ENCODE measurements around the gene BANK1.
"Not testable (repeated sequence)": the region's sequence is repeated elsewhere in the genome, so short reads cannot be mapped to it uniquely, and the experiment has no call there.

Gene BANK1

DNA sequence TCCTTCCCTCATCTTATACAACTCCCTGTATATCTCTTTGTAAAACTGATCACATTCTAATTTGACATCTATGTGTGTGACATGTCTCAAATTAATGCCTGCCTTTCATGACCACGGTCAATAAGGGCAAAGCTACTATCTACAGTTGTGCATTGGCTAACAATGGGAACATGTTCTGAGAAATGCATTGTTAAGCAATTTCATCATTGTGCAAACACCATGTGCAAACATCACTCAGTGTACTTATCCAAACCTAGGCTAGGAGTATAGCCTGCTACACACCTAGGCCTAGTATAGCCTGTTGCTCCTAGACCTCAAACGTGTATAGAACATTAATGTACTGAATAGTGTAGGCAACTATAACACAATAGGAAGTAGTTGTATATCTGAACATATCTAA is 95.0 kb downstream of the BANK1 start:
- no peak for DNase-seq (ENCODE audit: low read depth in 2 of 2)

DNA sequence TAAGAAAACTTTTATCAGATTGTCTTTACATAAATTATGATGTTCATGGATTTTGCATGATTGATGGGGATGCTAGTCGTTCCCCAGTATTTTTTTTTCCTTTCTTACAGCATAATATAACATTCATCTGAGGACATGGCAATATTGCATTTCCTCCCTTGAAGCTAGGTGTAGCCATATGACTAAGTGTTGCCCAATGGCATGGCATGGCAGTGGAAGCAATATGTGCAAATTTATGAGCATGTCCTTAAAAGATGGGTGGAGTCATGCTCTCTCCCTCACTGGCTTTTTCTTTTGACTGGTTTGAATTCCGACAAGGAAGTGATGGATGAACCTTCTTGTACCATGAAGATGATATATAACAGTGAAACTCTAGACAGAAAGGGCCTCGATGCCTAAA is 96.3 kb downstream of the BANK1 start:
- no peak for DNase-seq (ENCODE audit: low read depth in 2 of 2)

DNA sequence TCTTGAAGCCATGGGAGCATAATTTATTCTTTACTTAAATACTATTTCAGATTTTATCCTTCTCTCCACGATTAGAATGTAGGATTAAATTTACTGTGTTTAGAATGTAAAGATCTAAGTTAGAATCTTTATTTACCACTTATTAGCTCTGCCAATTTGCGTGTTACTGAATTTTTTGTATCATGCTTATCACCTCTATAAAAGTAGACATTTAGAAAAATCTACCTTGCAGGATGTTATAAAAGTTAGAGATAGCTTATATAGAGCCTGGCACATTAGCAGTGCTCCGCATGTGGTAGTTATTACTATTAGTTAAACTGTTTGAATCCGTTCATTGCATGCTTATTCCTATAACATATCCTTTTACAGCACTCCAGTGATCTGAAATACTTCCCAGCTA is 97.9 kb downstream of the BANK1 start:
- DNase-seq (ENCODE audit: low read depth in 2 of 2), result no peak

DNA sequence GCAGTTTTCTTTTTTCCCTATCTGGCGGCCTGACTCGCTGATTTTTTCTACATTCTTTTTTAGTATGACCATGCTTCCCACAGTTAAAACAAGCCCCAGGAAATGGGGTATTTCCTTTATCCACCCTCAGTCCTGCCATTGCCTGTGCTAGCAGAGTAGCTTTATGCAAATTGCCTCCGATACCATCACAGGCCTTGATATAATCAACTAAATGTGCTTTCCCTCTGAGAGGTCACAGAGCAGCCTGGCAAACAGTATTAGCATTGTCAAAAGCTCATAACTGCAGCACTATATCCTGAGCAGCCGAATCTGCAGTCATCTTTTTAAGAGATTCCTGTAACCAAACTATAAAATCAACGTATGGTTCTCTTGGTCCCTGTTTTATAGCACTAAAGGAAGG is 115.0 kb downstream of the BANK1 start:
- DNase-seq (ENCODE audit: low read depth in 2 of 2), result not testable (repeated sequence)

DNA sequence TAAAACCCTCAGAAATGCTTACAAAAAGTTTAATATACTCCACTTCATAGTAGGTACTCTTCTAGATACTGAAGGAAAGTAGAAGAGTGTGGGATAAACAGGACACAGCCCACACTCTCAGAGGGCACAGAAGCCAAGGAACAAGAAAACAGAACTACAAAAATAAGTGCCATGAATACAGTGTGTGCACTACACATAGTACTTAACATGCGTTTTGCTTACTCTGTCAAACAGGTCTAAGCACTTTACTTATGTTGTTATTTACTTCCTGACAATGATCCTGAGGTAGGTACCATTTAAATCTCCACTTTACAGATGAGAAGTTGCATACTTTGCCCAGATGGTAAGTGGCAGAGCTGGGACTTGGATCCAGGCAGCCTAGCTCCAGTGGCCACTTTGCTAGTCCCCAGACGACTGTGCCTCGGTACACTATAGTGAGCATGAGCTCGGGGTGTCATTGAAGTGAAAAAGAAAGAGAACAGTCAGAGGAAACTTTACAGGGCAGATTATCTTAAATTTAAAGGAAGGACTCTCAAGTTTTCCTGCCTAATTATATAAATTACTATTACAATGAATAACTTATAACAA is 120.3 kb downstream of the BANK1 start:
- no peak for DNase-seq (ENCODE audit: low read depth in 2 of 2)

DNA sequence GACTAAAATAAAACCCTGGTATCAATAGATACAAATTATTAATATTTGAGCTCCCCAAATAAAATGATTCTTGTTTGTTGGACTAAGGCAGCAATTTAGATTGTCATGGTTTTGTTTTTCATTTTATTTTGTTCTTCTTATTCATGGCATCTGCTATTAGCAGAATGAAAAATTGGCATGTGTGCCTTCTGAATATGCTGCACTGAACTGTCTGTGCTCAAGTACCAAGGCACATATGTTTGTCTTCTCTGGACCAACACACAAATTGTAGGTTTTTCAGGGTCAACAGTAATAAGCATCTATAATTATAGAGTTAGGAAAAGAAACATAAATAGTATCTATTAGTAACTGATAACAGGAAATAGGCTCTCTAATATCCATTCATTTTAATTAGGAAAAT is 121.1 kb downstream of the BANK1 start:
- DNase-seq (ENCODE audit: low read depth in 2 of 2), result no peak

DNA sequence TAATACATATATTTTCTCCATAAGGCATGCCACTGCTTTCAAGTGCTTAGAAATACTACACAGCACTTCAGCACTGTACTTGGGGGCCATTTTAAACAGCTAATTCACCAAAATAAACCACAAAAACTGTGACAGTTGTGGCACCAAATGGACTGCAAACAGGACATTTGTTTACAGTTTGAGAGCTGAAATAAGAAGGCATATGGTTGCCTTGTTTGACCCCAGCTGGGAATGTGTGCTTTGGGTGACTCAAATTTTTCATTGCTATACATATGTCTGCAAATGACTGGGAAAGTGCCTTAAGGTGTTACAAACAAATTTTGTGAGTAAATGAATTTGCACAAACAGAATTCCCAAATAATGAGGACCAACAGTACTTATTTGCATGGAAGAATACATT is 124.2 kb downstream of the BANK1 start:
- DNase-seq (ENCODE audit: low read depth in 2 of 2), result no peak

DNA sequence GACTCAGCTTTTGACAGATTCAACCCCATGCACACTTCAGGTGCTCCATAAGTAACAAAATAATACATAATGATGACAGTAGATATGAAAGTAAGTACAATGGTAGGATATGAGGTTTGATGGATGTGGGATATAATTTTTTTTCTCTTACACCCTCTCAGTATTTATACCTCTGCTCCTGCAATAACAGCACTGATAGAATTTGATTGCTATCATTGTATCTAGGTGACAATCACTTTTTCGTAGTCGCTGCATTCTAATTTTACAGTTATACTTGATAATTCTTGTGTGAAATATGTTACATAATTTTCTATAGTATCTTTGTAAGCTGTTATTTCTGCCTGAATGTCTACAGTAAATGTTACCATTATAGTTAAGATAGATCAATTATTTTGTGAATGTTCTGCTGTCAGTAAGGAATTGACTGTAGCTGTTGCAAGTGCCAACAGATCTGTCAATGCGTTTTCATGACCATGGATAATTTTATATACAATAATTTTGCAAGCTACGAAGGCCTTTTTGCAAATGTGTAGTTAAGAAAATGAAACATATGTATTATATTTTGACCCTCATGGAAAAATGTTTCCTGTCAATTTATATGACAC is 128.9 kb downstream of the BANK1 start:
- no peak for DNase-seq (ENCODE audit: low read depth in 2 of 2)

DNA sequence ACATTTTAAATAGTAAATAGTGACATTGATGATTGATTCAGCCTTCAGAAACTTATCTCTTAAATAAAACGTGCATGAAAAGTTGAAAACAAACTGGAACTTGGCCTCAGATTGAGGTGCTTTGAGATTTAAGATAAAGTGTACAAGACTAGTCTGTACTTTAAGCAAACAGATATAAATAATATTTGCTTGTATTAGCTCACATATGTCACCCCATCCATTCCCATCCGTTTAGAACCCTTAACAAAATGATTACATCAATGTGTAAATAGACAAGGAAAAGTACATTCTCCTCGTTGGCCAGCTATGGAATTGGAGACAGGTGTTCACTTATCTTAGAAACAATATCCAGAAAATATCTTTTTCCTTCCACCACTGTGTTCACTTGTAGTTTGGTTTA is 130.8 kb downstream of the BANK1 start:
- no peak for DNase-seq (ENCODE audit: low read depth in 2 of 2)

DNA sequence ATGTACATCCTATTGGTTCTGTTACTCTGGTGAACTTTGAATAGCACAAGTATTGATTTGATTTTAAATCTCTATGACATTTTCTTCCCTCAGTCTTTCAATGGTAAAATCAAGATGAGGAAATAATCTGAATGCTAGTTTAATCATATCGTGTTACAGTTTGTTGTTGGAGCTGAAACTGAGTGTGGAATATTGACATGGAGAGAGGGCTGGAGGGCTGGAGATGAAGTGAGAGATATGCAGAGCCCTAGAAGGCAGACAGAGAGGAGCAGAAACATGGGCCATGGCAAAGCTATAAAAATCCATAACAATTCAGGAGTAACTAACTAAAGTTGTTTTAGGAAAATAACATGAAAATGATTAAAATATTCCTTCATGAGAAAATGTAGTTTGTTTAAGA is 141.1 kb downstream of the BANK1 start:
- no peak for DNase-seq (ENCODE audit: low read depth in 2 of 2)

DNA sequence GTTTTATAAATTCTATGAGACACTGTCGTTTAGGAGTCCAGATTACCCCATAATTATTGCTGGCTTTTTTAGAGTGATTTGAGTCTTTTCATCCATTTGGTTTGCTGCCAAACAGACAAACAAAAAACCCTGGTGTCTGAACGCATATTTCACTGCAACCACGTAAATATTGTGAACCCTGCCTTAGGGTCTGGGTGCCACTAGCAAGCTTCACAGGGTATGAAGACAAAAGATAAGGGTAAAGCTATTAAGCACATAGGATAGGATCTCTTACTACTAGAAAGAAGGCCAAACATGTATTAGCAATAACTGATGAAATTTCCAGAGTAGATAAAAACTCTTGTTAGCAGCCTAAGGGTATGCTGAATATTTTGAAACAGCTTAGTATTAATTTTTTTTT is 143.3 kb downstream of the BANK1 start:
- no peak for DNase-seq (ENCODE audit: low read depth in 2 of 2)

DNA sequence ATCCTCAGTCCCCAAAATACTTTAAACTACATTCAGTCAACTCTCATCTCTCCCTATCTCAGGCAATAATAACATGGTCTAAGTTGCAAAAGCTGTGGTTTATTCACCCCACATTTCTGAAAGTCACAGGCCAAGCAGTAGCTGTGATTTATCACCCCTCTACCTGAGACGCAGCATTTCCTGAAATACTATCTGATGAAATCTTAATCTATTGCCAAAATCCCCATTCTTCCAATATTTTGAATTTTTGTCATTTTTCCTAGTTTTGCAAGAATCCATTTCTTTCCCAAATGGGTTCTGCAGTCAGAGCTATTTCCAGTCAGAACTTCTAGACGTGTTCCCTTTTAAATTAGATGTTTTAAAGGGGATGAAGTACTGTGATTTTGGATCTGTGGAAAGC is 148.3 kb downstream of the BANK1 start:
- no peak for DNase-seq (ENCODE audit: low read depth in 2 of 2)

DNA sequence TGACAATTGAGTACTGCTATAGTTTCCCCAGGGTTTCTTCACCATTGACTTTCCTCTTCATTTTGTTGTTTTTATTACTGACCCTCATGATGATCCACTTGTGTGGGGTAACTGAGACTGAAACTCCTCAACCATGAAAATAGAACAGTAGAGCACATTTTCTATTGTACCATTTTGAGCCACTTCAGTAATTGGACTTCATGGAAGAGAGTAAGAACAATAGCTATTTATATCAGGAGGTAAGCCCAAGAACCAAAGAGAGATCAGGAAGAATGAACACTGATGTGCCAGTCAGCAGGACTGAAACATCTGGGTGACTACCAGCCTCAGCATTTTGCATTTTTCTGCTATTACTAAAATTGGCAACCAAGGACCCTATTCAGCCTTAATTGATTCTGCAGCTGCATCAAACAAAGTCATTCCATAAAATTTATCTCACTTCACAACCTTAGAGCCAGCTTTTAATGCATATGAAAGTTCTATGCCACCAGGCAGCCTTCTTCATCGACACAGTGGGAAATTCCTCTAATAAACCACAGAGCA is 151.4 kb downstream of the BANK1 start:
- DNase-seq (ENCODE audit: low read depth in 2 of 2), result no peak

DNA sequence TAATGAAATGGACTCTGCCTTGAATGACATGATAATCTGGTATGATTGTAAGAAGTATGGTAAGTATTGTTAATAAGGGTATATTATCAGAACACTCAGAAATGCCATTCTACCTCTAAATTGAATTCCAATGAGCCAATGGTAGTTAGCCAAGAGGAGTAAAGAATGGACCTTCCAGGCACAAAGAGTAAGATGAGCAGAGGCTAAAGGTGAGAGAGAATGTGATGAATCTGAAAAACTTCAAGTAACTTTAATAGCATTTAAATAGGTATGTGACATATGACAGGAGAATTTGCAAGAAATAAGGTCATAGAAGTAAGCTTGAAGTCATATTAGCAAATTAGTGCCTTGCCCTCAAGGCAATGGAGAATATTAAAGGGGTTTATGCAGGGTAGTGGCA is 152.4 kb downstream of the BANK1 start:
- no peak for DNase-seq (ENCODE audit: low read depth in 2 of 2)

DNA sequence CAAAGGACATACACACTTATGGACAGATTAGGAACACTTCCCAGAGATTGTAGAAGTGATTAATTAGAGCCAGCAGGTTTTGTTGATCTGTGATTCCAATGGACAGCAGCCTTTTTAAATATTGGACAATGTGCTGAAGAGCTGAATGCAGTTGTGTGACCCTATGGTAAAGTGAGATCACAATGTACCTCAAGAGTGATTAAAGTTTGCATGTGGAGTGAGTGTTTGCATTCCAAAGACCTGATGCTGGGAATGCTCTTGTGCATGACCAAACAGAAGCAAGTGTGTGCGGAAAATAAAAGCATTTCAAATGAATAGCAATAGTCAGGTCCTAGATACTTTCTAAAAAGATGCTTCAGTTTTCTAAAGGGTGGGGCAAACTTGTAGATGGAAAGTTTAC is 154.1 kb downstream of the BANK1 start:
- no peak for DNase-seq (ENCODE audit: low read depth in 2 of 2)

DNA sequence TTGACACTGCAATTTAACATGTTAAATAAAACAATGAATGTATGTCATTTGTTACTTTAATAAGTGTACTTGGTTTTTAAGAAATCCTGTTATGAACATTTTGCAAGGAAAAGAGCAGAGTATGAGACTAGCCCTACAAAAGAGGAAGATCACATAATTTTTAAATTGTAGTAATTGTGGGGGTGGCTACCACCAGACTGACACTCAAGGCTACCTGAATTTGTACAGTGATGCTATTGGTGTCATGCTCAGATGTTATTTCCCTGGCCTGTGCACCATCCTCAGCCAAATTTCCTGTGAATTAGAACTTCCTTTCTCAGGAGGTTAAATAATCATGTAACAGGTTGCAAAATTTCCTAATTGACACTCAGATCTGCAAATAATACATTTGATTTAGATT is 157.5 kb downstream of the BANK1 start:
- no peak for DNase-seq (ENCODE audit: low read depth in 2 of 2)

DNA sequence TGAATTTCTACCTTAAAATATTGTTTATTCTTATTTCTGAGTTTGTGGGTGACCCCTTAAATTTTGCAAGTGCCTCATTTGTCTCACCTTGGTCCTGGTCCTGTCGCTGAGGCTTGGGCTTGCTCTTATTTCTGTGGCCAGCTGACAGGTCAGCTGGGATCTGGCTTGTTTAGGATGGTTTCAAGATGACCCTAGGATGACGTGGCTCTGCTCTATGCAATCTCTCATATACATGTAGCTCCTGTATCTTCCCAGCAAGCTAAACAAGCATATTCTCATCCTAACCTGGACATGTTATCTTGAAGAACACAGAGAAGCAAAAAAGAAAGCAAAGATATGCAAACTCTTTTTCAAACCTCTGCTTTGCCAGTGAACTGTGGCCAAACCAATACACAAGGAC is 158.4 kb downstream of the BANK1 start:
- DNase-seq (ENCODE audit: low read depth in 2 of 2), result no peak

DNA sequence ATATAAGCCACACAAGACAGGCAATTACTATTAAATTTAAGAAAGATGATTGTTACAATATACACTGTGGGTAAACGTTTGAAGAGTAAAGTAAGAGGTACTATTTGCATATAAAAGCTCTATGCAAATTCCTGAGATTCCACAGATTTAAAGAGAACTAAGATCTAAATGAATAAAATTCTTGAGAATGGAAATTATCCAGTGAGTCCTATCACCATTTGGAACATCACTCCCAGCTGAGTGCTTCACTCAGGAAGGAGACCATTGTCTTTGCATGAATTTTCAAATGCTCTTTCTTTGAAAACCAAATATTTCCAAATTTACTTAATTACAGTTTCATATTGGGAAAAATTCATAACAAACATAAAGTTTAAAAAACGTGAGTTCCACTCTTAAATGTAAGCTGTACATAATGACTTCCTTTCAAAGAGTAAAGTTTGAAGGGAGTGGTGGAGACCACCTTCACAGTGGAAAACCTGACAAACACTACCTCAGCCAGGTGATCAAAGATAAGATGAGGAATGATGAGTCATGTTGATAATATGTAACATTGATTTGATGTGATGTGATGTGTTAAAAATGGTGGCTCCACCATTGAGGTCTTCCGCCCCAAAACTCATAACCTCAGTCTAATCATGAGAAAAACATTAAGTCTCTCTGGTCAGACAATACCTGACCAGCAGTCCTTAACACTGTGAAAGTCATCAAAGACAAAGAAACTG is 159.9 kb downstream of the BANK1 start:
- no peak for DNase-seq (ENCODE audit: low read depth in 2 of 2)

DNA sequence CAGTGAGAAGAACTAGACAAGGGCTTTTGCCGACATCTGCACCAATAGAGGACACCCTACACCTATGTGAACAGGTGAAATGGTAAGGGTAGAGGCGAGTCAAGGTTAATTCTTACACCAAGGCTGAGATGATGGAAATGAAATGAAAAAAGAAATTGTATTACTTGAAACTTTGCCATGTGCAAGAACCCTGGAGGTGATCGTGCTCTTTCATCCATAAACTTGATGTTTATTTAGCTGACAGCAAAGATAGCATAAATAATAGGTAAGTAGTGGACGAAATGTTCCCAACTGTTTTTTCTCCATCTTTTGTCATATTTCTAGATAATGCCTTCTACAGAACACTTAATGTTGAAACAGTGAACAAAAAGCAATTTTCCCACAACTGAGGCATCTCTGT is 162.5 kb downstream of the BANK1 start:
- no peak for DNase-seq (ENCODE audit: low read depth in 2 of 2)

DNA sequence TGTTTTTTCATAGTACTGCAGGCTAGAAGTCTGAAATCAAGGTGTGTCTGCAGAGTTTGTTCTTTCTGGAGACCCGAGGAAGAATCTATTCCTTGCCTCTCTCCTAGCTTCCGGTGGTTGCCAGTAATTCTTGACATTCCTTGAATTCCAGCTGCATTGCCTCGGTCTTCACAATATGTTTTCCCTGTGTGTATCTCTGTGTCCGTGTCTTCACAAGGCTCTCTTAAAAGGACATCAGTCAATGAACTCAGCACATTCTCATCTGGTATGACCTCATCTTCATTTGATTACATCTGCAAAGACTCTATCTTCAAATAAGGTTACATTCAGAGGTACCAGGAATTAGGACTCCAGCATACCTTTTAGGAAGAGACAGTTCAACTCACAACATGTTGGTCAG is 163.4 kb downstream of the BANK1 start:
- no peak for DNase-seq (ENCODE audit: low read depth in 2 of 2)

DNA sequence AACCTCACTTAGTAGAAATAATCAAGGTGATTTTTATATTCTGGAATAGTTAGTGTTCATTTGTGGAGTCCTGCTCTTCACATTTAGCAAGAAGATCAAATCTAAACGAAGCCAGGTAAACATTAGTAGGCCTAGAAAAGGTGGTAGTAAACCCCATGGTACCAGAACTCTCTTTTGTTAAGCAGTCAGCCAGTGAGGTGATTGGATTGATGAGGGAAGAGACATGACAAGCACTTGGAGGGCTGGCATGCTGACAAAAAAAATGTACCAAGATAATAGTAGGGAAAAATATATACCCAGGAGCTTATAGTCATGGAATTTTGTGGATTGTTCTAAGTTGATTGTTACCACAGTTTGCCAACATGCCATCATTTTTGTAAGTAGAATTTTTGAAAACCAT is 163.8 kb downstream of the BANK1 start:
- no peak for DNase-seq (ENCODE audit: low read depth in 2 of 2)

DNA sequence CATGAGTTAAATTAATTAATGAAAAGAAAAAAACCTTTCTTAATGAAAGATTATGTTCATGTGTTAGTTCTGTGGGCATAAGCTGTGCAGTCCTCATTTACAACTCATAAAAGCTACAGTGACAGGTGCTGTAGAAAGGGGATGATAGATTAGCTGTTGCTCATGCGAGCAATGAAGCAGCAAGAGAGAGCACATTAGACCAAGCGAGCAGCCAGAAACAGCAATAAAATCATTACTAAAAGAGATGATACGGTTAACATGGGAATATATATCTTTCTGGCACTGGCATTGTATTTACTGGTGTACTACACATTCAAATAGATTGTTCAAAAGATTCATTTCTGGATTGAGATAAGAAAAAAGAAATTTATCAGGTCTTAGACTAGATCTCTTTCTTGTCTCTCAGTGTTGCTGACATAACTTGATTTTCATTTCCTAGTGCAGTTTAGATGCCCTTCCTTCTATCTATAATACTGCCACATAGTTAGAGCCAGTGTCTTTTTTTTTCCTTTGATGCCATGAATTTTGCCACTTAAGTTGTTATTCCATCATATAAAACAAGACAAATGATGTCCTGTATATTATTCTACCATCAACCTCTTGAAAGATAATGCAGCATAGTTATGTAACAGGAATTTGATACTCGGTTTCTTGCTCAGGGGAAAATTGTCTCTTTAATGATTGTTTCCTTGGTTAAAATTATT is 164.6 kb downstream of the BANK1 start:
- no peak for DNase-seq (ENCODE audit: low read depth in 2 of 2)

All from activated CD4-positive, alpha-beta T cell treated with anti-CD3 and anti-CD28 coated beads for 24 hours (primary cell).